Measurements from ENCODE around the gene SCN3A.

SCN3A gene

GRCh38 chr2:165203689-165204559 lies at the start of gene SCN3A:
Gene SCN3A (minus strand): TSS chr2:165204050. CDS start chr2:165176394, 27,656 bp downstream.
- DNase-seq, result peak; percentile 67

- no peak for DNase-seq
Observed at GRCh38 chr2:165253178-165253577, 49.3 kb upstream of the SCN3A start.

DNA sequence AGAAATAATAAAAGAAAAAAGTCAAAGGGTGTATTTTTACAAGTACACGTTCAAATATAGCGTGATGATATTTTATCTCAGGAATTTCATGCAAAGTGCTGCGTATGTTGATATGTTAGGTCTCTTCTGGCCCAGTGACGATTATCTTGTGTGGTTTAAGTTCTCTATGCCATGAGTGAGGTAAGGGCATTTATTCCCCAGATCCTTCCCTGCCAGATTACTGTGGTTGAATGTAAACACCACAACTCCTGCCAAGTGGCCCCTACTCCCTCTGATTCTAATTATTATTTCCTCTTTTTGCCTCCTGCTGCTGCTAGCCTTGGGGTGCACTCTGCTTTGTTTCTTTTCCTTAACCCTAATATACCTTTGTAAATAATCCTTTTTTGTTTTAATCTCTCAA lies 47.5 kb upstream of the SCN3A start:
- DNase-seq, result peak; percentile 33

- DNase-seq, result no peak
Observed at GRCh38 chr2:165248238-165248637, 44.4 kb upstream of the SCN3A start.

GRCh38 chr2:165245081-165245793 lies 41.4 kb upstream of the SCN3A start:
- no peak for DNase-seq

DNA sequence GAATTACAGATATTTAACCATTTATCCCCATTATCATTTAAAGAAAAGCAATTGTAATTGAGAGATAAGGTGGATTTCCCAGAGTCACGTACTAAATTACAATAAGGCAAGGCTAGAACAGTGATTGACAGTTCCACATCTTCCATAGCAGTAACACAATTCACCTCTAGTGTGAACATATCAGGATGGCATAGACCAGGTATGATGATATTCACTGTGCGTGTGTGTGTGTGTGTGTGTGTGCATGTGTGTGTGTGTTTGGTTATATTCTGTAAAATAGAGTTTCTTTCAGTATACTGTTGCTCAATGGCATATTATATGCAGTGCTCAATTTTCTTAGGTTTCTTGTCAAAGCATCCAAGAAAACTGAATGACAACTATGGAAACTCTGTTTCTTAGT lies 37.1 kb upstream of the SCN3A start:
- DNase-seq, result no peak

DNA sequence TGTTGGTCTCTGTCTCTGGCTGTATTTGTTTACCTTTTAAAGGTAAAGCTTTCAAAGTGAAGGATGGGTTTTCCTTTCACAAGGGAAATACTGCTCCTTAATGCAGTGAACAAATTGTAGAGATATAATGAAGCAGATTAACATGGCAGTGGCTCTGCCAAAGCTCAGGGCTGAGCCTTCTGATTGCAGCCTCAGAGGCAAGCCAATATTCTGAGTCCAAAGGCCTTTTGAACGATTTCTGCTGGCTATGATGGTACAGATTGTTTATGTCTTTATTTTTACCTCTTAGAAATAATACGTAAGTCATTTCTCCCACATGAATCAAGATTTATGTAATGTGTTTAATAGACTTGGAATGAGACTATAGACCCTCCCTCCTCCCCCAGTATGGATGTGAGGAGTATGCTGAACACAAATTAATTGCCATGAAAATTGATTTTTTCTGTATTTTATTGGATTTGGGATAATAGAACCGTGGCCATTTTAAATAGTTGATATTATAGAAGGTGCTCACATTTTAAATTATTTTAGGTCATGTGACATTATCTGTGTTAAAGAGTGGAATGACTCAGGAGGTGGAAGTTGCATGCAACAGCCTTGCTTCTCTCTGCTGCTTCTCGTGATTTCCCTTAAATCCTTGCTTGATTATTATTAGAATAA lies 36.1 kb upstream of the SCN3A start:
- no peak for DNase-seq

DNA sequence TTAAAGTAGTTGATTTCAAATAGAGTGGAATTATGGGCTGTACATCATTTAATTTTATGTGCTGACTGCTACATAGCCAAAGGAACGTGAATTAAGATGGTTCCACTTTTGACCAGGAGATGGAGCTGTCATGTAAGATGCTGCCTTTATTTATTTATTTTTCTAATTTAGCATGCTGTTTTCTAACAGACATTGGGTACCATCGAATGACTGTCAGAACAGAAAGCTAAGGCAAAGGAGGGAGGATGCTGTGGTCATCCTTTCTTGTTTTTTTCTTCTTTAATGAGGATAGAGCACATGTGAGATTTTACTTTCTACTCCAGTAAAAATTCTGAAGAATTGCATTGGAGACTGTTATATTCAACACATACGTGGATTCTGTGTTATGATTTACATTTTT lies 35.4 kb upstream of the SCN3A start, which contains the start of gene SCN2A:
Gene SCN2A (plus strand): TSS at position 185 of the 400 bp plus-strand sequence. CDS start 56,410 bp downstream, outside the sequence.
- peak; percentile 61 for DNase-seq

GRCh38 chr2:165238295-165238694 lies 34.4 kb upstream of the SCN3A start:
- no peak for DNase-seq

- DNase-seq, result no peak
Observed at GRCh38 chr2:165237056-165237455, 33.2 kb upstream of the SCN3A start.

- no peak for DNase-seq
Observed at GRCh38 chr2:165227571-165227970, 23.7 kb upstream of the SCN3A start.

DNA sequence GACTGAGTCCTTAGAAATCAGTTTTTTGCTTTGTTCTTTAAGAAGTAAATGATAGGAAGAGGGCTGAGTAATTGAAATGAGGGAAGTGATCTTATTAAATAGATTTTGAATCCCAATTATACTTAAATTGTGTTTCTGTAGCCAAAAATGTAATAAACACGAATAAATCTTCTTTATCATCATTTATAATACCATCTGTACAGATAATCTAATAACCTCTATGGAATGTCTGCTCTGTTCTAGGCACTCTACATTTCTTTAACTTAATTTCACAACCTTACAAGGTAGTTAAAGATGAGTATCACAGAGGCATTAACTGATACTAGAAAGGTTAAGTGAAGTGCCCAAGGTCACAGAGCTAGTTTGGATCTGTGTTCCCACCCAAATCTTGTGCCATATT lies 21.1 kb upstream of the SCN3A start:
- DNase-seq, result no peak

DNA sequence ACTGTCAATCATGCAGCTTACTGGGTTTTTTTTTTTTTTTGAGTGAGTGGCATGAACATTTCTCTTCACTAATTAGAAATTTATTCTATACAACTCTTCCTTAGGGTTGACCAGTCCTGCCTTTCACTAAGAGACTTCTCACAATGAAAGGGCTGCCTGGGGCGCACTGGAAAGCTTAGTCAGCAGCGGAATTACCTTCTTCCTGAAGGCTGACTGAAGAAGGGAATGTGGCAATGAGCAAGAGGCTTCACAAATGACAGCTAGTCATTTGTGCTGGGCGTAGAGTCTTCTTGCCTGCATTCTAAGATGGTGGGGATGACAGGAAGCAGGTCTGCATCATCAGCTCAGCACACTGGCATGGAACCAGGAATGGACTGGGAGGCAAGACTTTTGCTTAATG lies 15.6 kb upstream of the SCN3A start:
- no peak for DNase-seq

- no peak for DNase-seq
Observed at GRCh38 chr2:165214093-165214492, 10.2 kb upstream of the SCN3A start.

DNA sequence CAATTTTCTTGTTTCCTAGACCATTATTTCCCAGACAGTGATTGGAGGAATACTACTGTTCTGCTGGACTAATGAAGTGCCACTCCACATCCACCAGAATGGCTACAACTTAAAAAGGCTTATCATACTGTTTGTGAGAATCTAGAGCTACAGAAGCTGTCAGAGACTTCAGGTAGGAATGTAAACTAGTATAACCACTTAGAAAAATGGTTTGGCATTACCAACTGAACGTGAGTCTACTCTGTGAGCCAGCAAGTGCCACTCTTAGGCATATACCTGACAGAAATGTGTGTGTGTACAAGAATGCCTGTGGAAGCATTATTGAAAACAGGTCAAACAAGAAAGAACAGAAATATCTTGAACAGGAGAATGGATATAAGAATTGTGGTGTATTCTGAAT lies 4.2 kb upstream of the SCN3A start:
- DNase-seq, result no peak

GRCh38 chr2:165205865-165206264 lies 2.0 kb upstream of the SCN3A start:
- no peak for DNase-seq

DNA sequence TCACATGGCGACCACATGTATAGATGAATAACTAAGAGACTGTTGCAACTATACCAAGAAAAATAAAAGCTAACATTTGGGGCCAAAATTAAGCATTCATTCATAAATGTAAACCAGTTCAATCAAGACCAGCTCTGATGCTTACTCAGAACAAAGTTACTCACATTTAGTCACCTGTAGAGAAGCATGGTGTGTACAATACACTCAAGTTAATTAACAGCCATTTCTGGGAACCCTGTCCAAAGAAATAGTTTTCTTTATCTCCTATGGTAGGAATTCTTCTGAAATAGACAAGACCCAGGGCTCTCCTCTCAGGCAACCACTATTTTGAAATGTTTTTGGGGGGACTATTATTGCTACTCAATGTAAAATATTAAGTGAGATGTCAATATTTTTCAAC lies 1.6 kb downstream of the SCN3A start:
- DNase-seq, result no peak

GRCh38 chr2:165198181-165198580 lies 5.7 kb downstream of the SCN3A start:
- DNase-seq, result no peak

DNA sequence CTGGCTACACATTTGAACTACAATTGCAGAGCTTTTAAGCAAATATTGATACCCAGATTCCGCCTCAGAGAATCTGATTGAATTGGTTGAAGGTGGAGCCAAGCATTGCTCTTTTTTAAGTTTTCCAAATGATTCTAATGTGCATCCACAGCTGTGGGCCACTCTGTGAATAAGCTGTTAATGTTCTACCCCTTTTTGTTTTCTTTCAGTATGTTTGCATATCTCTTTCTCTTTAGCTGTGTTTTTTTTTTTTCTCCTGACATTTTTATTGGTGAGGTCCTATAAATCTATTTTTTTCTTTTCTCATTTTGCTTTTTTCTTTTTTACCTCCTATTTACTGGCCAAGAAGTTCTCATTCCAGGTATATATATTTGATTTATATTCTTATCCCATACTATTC lies 6.5 kb downstream of the SCN3A start:
- DNase-seq, result no peak

DNA sequence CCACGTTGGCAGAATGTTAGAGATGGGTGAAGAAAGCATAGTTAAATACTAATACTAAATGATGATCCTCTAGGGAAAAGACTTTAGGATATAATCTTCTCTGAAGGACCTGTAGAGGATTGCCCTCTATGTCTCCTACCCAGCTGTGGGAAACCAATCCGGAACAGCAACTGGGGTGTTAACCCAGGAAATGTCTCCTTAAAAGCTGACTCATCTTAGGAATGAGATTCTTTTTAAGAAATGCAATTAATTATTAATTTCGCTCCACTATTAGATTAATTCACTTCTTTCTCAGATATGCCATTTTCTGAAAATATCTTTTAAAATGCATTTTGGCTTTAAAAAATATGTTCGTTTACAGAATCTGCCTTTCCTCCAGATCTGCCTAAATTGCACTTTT lies 7.4 kb downstream of the SCN3A start:
- DNase-seq, result no peak

DNA sequence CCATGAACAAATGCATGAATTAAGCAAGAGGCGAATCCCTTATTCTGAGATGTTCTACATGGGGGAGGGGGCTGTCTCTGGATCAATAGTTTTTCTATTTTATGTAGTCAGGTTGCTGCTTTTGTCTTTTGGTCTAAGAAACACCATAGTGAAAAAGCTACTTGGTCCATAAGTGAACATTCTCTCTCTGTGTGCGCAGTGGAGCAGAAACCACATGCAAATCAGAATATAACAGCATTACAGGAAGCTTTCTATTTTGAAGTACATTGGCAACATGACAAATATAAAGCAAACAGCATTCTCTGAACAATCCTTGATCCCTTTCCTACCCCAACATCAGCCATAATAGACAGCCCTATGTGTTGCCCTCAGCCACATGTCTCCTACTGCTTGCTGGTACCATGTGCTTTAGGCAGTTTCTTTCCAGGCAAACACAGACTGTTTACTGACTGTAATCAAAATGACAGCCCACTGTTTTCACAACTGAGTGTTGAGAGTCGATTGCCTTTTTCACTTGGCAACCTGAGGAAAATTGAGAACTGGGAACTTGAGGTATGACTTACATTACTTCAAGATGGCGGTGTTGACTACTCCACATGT lies 10.6 kb downstream of the SCN3A start:
- peak; percentile 50 for DNase-seq

- DNase-seq, result no peak
Observed at GRCh38 chr2:165192729-165193128, 11.1 kb downstream of the SCN3A start.

GRCh38 chr2:165191096-165191728 lies 12.6 kb downstream of the SCN3A start:
- DNase-seq, result no peak
